Fibroblast of peridontal ligament (primary cell): ENCODE results near the gene NT5DC1.

ENCODE experiments used
- DNase-seq: peaks from one replicate; pipeline ENCODE4 v3.0.0-alpha.2; 2010; ENCODE audit errors: extremely low read depth

Gene NT5DC1

GRCh38 chr6:116191881-116192280 is 91.2 kb downstream of the NT5DC1 start:
- DNase-seq: no peak

GRCh38 chr6:116192786-116193185 is 92.1 kb downstream of the NT5DC1 start:
- no peak for DNase-seq

GRCh38 chr6:116196841-116197240 is 96.2 kb downstream of the NT5DC1 start:
- DNase-seq: no peak

GRCh38 chr6:116200619-116201249 is 100.1 kb downstream of the NT5DC1 start:
- peak; percentile 33 for DNase-seq

GRCh38 chr6:116201538-116201937 is 100.9 kb downstream of the NT5DC1 start:
- no peak for DNase-seq

GRCh38 chr6:116205281-116205680 is 104.6 kb downstream of the NT5DC1 start:
- DNase-seq: no peak

- no peak for DNase-seq
These were observed 105.7 kb downstream of the NT5DC1 start for GRCh38 chr6:116206231-116206903.

- no peak for DNase-seq
These were observed 107.6 kb downstream of the NT5DC1 start for GRCh38 chr6:116208056-116208785.

- DNase-seq: no peak
These were observed 109.7 kb downstream of the NT5DC1 start for GRCh38 chr6:116210316-116210715.

- peak; percentile 60 for DNase-seq
These were observed 110.2 kb downstream of the NT5DC1 start for GRCh38 chr6:116210750-116211425.

GRCh38 chr6:116214681-116215080 is 114.0 kb downstream of the NT5DC1 start:
- DNase-seq: no peak

- DNase-seq: no peak
These were observed 114.8 kb downstream of the NT5DC1 start for GRCh38 chr6:116215414-116215813.

GRCh38 chr6:116217069-116217468 is 116.4 kb downstream of the NT5DC1 start:
- peak; percentile 74 for DNase-seq

GRCh38 chr6:116218172-116218633 is 117.5 kb downstream of the NT5DC1 start:
- DNase-seq: peak; percentile 62

GRCh38 chr6:116218866-116219265 is 118.2 kb downstream of the NT5DC1 start:
- DNase-seq: no peak

GRCh38 chr6:116221067-116221466 is 120.4 kb downstream of the NT5DC1 start:
- peak; percentile 56 for DNase-seq

- DNase-seq: no peak
These were observed 121.3 kb downstream of the NT5DC1 start for GRCh38 chr6:116221911-116222310.

GRCh38 chr6:116223355-116223754 is 122.7 kb downstream of the NT5DC1 start:
- no peak for DNase-seq

GRCh38 chr6:116229287-116229913 is 128.7 kb downstream of the NT5DC1 start:
- DNase-seq: peak; percentile 99

- no peak for DNase-seq
These were observed 134.0 kb downstream of the NT5DC1 start for GRCh38 chr6:116234689-116235088.

GRCh38 chr6:116238083-116238482 is 137.4 kb downstream of the NT5DC1 start:
- no peak for DNase-seq

- DNase-seq: no peak
These were observed 138.6 kb downstream of the NT5DC1 start for GRCh38 chr6:116239256-116239655.
